ENCODE measurements around the gene MORN4.
"Not testable (repeated sequence)": the region's sequence is repeated elsewhere in the genome, so short reads cannot be mapped to it uniquely, and the experiment has no call there.

The MORN4 gene

GRCh38 chr10:97598407-97599271 is 34.7 kb downstream of the MORN4 start:
- no peak for DNase-seq (ENCODE audit: insufficient read length, low spot score)
- no peak for FAIRE-seq

GRCh38 chr10:97597778-97598177 is 35.5 kb downstream of the MORN4 start:
- DNase-seq (ENCODE audit: insufficient read length, low spot score) (no peak), FAIRE-seq (no peak)

GRCh38 chr10:97596101-97597082 is 36.9 kb downstream of the MORN4 start:
- FAIRE-seq, result no peak

GRCh38 chr10:97593421-97593820 is 39.9 kb downstream of the MORN4 start:
- FAIRE-seq (no peak), DNase-seq (ENCODE audit: insufficient read length, low spot score) (no peak)

More at GRCh38 chr10:97596101-97597082, 36.9 kb downstream of the MORN4 start:
- DNase-seq (ENCODE audit: insufficient read length, low spot score), result no peak

- FAIRE-seq, result no peak
- no peak for DNase-seq (ENCODE audit: insufficient read length, low spot score)
Measured at GRCh38 chr10:97590748-97591495, 42.4 kb downstream of the MORN4 start.

- FAIRE-seq (no peak), DNase-seq (ENCODE audit: insufficient read length, low spot score) (no peak)
Measured at GRCh38 chr10:97590082-97590747, 43.1 kb downstream of the MORN4 start.

- FAIRE-seq, result no peak
- no peak for DNase-seq (ENCODE audit: insufficient read length, low spot score)
Measured at GRCh38 chr10:97589479-97589878, 43.8 kb downstream of the MORN4 start, which contains the start of gene C10orf62. Gene C10orf62 (plus strand): TSS chr10:97589721. CDS start chr10:97589898, 177 bp downstream.

- no peak for FAIRE-seq
- no peak for DNase-seq (ENCODE audit: insufficient read length, low spot score)
Measured at GRCh38 chr10:97587183-97587582, 46.1 kb downstream of the MORN4 start.

GRCh38 chr10:97585439-97585811 is 47.9 kb downstream of the MORN4 start:
- FAIRE-seq (no peak), DNase-seq (ENCODE audit: insufficient read length, low spot score) (no peak)

GRCh38 chr10:97584798-97585438 is 48.4 kb downstream of the MORN4 start:
- FAIRE-seq (no peak), DNase-seq (ENCODE audit: insufficient read length, low spot score) (no peak)

- FAIRE-seq (peak; percentile 33), DNase-seq (ENCODE audit: insufficient read length, low spot score) (peak; percentile 50)
Measured at GRCh38 chr10:97584060-97584797, 49.1 kb downstream of the MORN4 start, which contains the start of gene HOGA1. Gene HOGA1 (plus strand): TSS chr10:97584389. CDS start chr10:97584704, 315 bp downstream.

- FAIRE-seq (no peak), DNase-seq (ENCODE audit: insufficient read length, low spot score) (no peak)
Measured at GRCh38 chr10:97583476-97583875, 49.8 kb downstream of the MORN4 start.

GRCh38 chr10:97582169-97582568 is 51.1 kb downstream of the MORN4 start:
- DNase-seq (ENCODE audit: insufficient read length, low spot score) (no peak), FAIRE-seq (no peak)

GRCh38 chr10:97580421-97581367 is 52.6 kb downstream of the MORN4 start:
- FAIRE-seq (no peak), DNase-seq (ENCODE audit: insufficient read length, low spot score) (no peak)

GRCh38 chr10:97578171-97578844 is 55.0 kb downstream of the MORN4 start:
- DNase-seq (ENCODE audit: insufficient read length, low spot score) (no peak), FAIRE-seq (no peak)

GRCh38 chr10:97577701-97578100 is 55.6 kb downstream of the MORN4 start:
- FAIRE-seq (no peak), DNase-seq (ENCODE audit: insufficient read length, low spot score) (no peak)

- not testable (repeated sequence) for FAIRE-seq; DNase-seq (ENCODE audit: insufficient read length, low spot score)
Measured at GRCh38 chr10:97576487-97576886, 56.8 kb downstream of the MORN4 start.
